Neutrophil (primary cell): ENCODE data around the gene SUPT4H1.

ENCODE experiments used
- H3K27ac ChIP-seq: fragments of 200-600 bp; sonication (generic); 2 replicates; pipeline ENCODE4 v1.5.1; 2016; ENCODE audit warnings: mild to moderate bottlenecking, moderate library complexity
- H3K27me3 ChIP-seq: fragments of 200-600 bp; sonication (generic); 2 replicates; pipeline ENCODE4 v1.6.0; 2016; ENCODE audit warnings: mild to moderate bottlenecking
- H3K36me3 ChIP-seq: fragments of 200-600 bp; sonication (generic); 2 replicates; pipeline ENCODE4 v1.5.1; 2017
- H3K4me1 ChIP-seq, 2 experiments: fragments of 200-600 bp in 1 of 2; sonication (generic) in 1 of 2; 1 replicate in 1 of 2; 2 replicates in 1 of 2; pipeline versions ENCODE4 v1.5.1 to v1.6.1; 2013 to 2016; ENCODE audit warnings: low read depth in 1 of 2, low read length in 1 of 2, mild to moderate bottlenecking in 1 of 2, moderate library complexity in 1 of 2; ENCODE audit not compliant: control insufficient read depth in 1 of 2, insufficient read depth in 1 of 2
- H3K4me3 ChIP-seq, 2 experiments: fragments of 200-600 bp in 1 of 2; sonication (generic) in 1 of 2; 1 replicate in 1 of 2; 2 replicates in 1 of 2; pipeline ENCODE4 v1.5.1; 2013 to 2016; ENCODE audit warnings: low read depth in 1 of 2, low read length in 1 of 2, mild to moderate bottlenecking in 1 of 2, moderate library complexity in 1 of 2
- H3K9me3 ChIP-seq: fragments of 200-600 bp; sonication (generic); 2 replicates; pipeline ENCODE4 v1.5.1; 2016
- TF ChIP-seq, protein P1 (sequence below): fragments of 200-600 bp; sonication (generic); IDR thresholded peaks from 2 replicates; pipeline ENCODE4 v1.5.1; 2016; ENCODE audit warnings: antibody characterized with exemption

The SUPT4H1 gene

GRCh38 chr17:58301504-58302150, 50.4 kb downstream of the SUPT4H1 start:
- H3K4me1 ChIP-seq: peaks cover 6 to 10% of the 10 kb centered on the region in 2 experiments
- H3K27me3 ChIP-seq: no peaks in the 10 kb centered on the region
- H3K27ac ChIP-seq: no peak overlapping the region
- TF ChIP-seq, protein P1, sequence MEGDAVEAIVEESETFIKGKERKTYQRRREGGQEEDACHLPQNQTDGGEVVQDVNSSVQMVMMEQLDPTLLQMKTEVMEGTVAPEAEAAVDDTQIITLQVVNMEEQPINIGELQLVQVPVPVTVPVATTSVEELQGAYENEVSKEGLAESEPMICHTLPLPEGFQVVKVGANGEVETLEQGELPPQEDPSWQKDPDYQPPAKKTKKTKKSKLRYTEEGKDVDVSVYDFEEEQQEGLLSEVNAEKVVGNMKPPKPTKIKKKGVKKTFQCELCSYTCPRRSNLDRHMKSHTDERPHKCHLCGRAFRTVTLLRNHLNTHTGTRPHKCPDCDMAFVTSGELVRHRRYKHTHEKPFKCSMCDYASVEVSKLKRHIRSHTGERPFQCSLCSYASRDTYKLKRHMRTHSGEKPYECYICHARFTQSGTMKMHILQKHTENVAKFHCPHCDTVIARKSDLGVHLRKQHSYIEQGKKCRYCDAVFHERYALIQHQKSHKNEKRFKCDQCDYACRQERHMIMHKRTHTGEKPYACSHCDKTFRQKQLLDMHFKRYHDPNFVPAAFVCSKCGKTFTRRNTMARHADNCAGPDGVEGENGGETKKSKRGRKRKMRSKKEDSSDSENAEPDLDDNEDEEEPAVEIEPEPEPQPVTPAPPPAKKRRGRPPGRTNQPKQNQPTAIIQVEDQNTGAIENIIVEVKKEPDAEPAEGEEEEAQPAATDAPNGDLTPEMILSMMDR: no peak
- H3K36me3 ChIP-seq: no peaks in the 10 kb centered on the region
- H3K9me3 ChIP-seq: no peaks in the 10 kb centered on the region
- H3K4me3 ChIP-seq: no peak overlapping the region

GRCh38 chr17:58300336-58300735, 51.7 kb downstream of the SUPT4H1 start:
- peaks cover 6 to 10% of the 10 kb centered on the region in 2 experiments for H3K4me1 ChIP-seq
- TF ChIP-seq, protein P1: no peak
- no peak overlapping the region for H3K4me3 ChIP-seq
- no peaks in the 10 kb centered on the region for H3K27me3 ChIP-seq
- no peak overlapping the region for H3K27ac ChIP-seq
- H3K36me3 ChIP-seq: no peaks in the 10 kb centered on the region
- no peaks in the 10 kb centered on the region for H3K9me3 ChIP-seq
